SU-DHL-6 (cell line): Measurements from ENCODE around the gene FOXRED1.

Experiments used
- H2AFZ ChIP-seq: fragments of 200-600 bp; sonication (generic); 2 replicates; pipeline ENCODE4 v1.6.1; 2014; ENCODE audit warnings: low read depth, mild to moderate bottlenecking, moderate library complexity, mixed read lengths, antibody characterized with exemption, low read length; ENCODE audit not compliant: severe bottlenecking
- H3F3A ChIP-seq: fragments of 200-600 bp; shearing (Covaris generic); 2 replicates; pipeline ENCODE4 v1.6.0; 2016; ENCODE audit warnings: antibody characterized with exemption, mild to moderate bottlenecking; ENCODE audit not compliant: insufficient read depth
- H3K27ac ChIP-seq: fragments of 200-600 bp; sonication (generic); 2 replicates; pipeline ENCODE4 v1.5.1; 2016; ENCODE audit warnings: low read depth, mild to moderate bottlenecking, low read length, moderate library complexity, mixed read lengths
- H3K27me3 ChIP-seq: fragments of 200-600 bp; sonication (generic), shearing (Covaris generic); 2 replicates; pipeline ENCODE4 v1.6.0; 2014; ENCODE audit warnings: mild to moderate bottlenecking, low read length
- H3K36me3 ChIP-seq: fragments of 200-600 bp; sonication (generic); 2 replicates; pipeline ENCODE4 v1.6.1; 2014; ENCODE audit warnings: mild to moderate bottlenecking, low read length, mixed read lengths
- H3K4me2 ChIP-seq: fragments of 300-600, 200-600 bp; shearing (Covaris generic), sonication (generic); 2 replicates; pipeline ENCODE4 v1.6.0; 2014; ENCODE audit warnings: low read length, low read depth, mild to moderate bottlenecking; ENCODE audit not compliant: poor library complexity, severe bottlenecking
- H3K4me3 ChIP-seq: fragments of 200-600 bp; sonication (generic); 2 replicates; pipeline ENCODE4 v1.5.1; 2014; ENCODE audit warnings: antibody characterized with exemption, low read length, mild to moderate bottlenecking, mixed read lengths; ENCODE audit not compliant: insufficient read depth, poor library complexity, severe bottlenecking
- H3K79me2 ChIP-seq: fragments of 200-600 bp; sonication (generic); 2 replicates; pipeline ENCODE4 v1.6.1; 2014; ENCODE audit warnings: mild to moderate bottlenecking, low read length, moderate library complexity; ENCODE audit not compliant: insufficient read depth
- H3K9ac ChIP-seq: fragments of 200-600 bp; sonication (generic); 2 replicates; pipeline ENCODE4 v1.7.0; 2014; ENCODE audit warnings: mild to moderate bottlenecking, low read length
- H3K9me2 ChIP-seq: fragments of 200-600 bp; sonication (generic); replicated peaks from 2 replicates; pipeline ENCODE4 v1.6.1; 2014; ENCODE audit warnings: low read length; ENCODE audit not compliant: insufficient read depth
- H3K9me3 ChIP-seq: fragments of 200-600 bp; sonication (generic); 2 replicates; pipeline ENCODE4 v1.6.1; 2014; ENCODE audit warnings: low read length, mixed read lengths; ENCODE audit not compliant: insufficient read depth
- H4K20me1 ChIP-seq: fragments of 200-600 bp; sonication (generic); 2 replicates; pipeline ENCODE4 v1.6.1; 2014; ENCODE audit warnings: low read depth, mild to moderate bottlenecking, antibody characterized with exemption, low read length, moderate library complexity, mixed read lengths
- CTCF ChIP-seq: fragments of 200-600 bp; sonication (generic); IDR thresholded peaks from one replicate; pipeline ENCODE4 v1.5.1; 2017; ENCODE audit warnings: antibody characterized with exemption, mild to moderate bottlenecking, low read length, moderate library complexity; ENCODE audit not compliant: insufficient read depth, poor library complexity, severe bottlenecking
- EZH2phosphoT487 ChIP-seq: fragments of 200-600 bp; sonication (generic), shearing (Covaris generic); conservative IDR thresholded peaks from 2 replicates; pipeline ENCODE4 v1.6.1; 2018; ENCODE audit warnings: mild to moderate bottlenecking, antibody characterized with exemption, low read length, moderate library complexity, mixed read lengths

The FOXRED1 gene

GRCh38 chr11:126297004-126297403, 28.1 kb downstream of the FOXRED1 start:
- Histone ChIP-seq H3K9me2 (no peaks in the 10 kb centered on the region), H3K79me2 (no peaks in the 10 kb centered on the region), H3K9me3 (no peaks in the 10 kb centered on the region), H3K9ac (no peak overlapping the region), H4K20me1 (no peaks in the 10 kb centered on the region), H2AFZ (no peak overlapping the region), H3K4me2 (no peak overlapping the region), H3K27me3 (no peaks in the 10 kb centered on the region), H3F3A (no peaks in the 10 kb centered on the region), H3K4me3 (no peak overlapping the region), H3K27ac (no peak overlapping the region), H3K36me3 (no peaks in the 10 kb centered on the region)
- TF ChIP-seq CTCF (no peak), EZH2phosphoT487 (no peak)

GRCh38 chr11:126303623-126304456, 34.9 kb downstream of the FOXRED1 start, which contains the start of gene DCPS:
DCPS (plus strand) TSS chr11:126304060; CDS start chr11:126304081, 21 bp downstream.
- TF ChIP-seq CTCF, result no peak
- H2AFZ ChIP-seq, result peak within 1 kb of the TSS; percentile 90
- H3F3A ChIP-seq, result no peaks in the 10 kb centered on the region
- peak within 1 kb of the TSS; percentile 78 for H3K4me2 ChIP-seq
- peaks cover 8% of the 10 kb centered on the region for H3K79me2 ChIP-seq
- peak within 1 kb of the TSS; percentile 64 for H3K27ac ChIP-seq
- no peaks in the 10 kb centered on the region for H3K9me3 ChIP-seq
- H3K9ac ChIP-seq, result peak within 1 kb of the TSS; percentile 91
- no peaks in the 10 kb centered on the region for H3K9me2 ChIP-seq
- H3K36me3 ChIP-seq, result no peaks in the 10 kb centered on the region
- H3K27me3 ChIP-seq, result no peaks in the 10 kb centered on the region
- peak within 1 kb of the TSS; percentile 80 for H3K4me3 ChIP-seq
- H4K20me1 ChIP-seq, result no peaks in the 10 kb centered on the region

GRCh38 chr11:126304457-126305075, 35.6 kb downstream of the FOXRED1 start:
- Histone ChIP-seq H3K4me3 (peak overlapping the region; percentile 80), H2AFZ (peak overlapping the region; percentile 90), H3K9me3 (no peaks in the 10 kb centered on the region), H3K36me3 (no peaks in the 10 kb centered on the region), H3K9me2 (no peaks in the 10 kb centered on the region), H3K4me2 (peak overlapping the region; percentile 78), H4K20me1 (no peaks in the 10 kb centered on the region), H3F3A (no peaks in the 10 kb centered on the region), H3K79me2 (peaks cover 8% of the 10 kb centered on the region), H3K27ac (peak overlapping the region; percentile 64), H3K27me3 (no peaks in the 10 kb centered on the region), H3K9ac (peak overlapping the region; percentile 91)
- TF ChIP-seq CTCF, result no peak
- TF ChIP-seq EZH2phosphoT487, result no peak
